Forelimb muscle (tissue), 1 donor: ENCODE measurements around the gene ZMYND10. TPM values are rescaled to one million over a fixed set of nuclear protein-coding genes. Genes with fewer than 3 reads are reported as not detected.
"Not testable (repeated sequence)": the region's sequence is repeated elsewhere in the genome, so short reads cannot be mapped to it uniquely, and the experiment has no call there.

Source experiments
- DNase-seq: peaks from one replicate; pipeline ENCODE4 v3.0.0-alpha.2; 2013; ENCODE audit warnings: low read depth
- polyA plus RNA-seq: library from polyadenylated mRNA; unstranded; fragments of 120-200 nt; gene quantifications from one replicate; pipeline ENCODE4 v1.2.1, GENCODE V29; 2013; ENCODE audit not compliant: insufficient read length

ZMYND10 gene
- polyA plus RNA-seq, 1 donor: 1.1 TPM

DNA sequence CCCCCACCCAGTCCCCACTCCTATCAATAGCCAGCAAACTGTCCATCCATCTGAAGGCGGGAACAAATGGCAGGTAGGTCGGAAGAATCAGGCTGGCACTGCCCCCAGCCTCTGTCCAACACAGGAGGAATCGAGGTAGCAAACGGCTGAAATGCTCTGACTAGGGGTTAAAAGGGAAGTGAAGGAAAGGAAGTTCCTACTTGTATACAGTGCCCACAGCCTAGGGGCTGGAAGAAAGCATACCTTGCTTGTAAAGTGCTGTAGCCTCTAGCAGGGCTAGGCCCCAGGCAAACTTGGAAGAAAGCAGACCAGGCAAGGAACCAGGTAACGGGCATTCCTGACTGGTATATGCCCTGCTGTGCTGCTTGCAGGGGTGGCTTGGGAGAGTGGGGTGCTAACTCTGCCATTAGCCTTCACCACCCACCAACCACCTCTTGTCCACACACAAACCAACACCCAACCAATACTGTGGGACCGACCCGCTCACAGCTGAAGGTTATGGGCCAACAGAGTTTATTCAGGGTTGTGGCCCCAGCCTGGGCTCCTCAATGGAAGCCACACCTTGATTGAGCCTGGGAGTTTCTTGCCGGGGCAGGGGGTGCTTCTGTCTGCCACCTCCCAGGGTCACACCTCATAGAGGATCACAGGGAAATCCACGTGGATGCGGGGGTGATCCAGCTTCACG is 19.9 kb downstream of the ZMYND10 start:
- DNase-seq: no peak

- no peak for DNase-seq
Measured at GRCh38 chr3:50325113-50325480, 20.4 kb downstream of the ZMYND10 start.

- no peak for DNase-seq
Measured at GRCh38 chr3:50324351-50325112, 21.0 kb downstream of the ZMYND10 start.

GRCh38 chr3:50323614-50324199 is 21.8 kb downstream of the ZMYND10 start:
- no peak for DNase-seq

GRCh38 chr3:50323092-50323600 is 22.4 kb downstream of the ZMYND10 start:
- no peak for DNase-seq

GRCh38 chr3:50322386-50323091 is 23.0 kb downstream of the ZMYND10 start, which contains the start of gene HYAL2:
Gene HYAL2, minus strand, starts transcription at chr3:50322745. Its CDS starts 2,256 bp downstream, at chr3:50320489.
- DNase-seq: no peak

DNA sequence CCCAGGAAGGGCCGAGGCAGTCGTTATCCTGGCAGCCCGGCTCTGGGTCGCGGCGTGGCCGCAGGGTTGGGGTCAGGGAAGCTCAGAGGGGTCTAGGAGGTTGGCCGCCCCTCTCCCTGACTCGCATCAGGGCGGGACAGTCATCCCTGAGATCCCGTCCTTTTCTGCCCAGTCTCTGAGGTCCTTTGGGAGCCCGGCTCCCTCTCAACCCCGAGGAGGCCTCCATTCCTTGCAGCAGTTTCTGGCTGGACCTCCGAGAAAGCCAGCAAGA is 23.5 kb downstream of the ZMYND10 start:
- DNase-seq: no peak

- DNase-seq: no peak
Measured at GRCh38 chr3:50321336-50322114, 24.0 kb downstream of the ZMYND10 start.

DNA sequence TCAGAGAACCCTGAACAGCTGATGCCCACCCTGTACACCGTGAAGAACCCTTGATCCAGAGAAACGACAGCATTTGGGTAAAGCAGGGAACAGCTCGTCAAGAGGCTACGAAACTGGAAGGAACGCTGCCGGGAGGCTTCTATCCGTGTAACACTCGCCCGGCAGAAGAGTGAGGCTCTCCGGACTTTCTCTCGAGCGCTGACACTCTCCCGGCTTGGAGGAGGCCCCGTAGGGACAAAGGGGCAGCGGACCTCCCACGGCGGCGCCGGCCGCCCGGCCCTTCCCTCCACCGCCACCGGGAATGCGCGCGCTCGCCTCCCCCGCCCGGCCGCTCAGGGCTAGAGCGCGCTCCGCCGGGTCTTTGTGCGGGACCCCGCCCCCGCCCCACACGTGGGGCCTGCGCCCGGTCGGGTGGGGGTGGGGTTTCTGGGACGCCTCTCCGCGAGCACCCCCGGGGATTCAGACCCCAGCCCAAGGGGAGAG is 24.6 kb downstream of the ZMYND10 start:
- DNase-seq: no peak

DNA sequence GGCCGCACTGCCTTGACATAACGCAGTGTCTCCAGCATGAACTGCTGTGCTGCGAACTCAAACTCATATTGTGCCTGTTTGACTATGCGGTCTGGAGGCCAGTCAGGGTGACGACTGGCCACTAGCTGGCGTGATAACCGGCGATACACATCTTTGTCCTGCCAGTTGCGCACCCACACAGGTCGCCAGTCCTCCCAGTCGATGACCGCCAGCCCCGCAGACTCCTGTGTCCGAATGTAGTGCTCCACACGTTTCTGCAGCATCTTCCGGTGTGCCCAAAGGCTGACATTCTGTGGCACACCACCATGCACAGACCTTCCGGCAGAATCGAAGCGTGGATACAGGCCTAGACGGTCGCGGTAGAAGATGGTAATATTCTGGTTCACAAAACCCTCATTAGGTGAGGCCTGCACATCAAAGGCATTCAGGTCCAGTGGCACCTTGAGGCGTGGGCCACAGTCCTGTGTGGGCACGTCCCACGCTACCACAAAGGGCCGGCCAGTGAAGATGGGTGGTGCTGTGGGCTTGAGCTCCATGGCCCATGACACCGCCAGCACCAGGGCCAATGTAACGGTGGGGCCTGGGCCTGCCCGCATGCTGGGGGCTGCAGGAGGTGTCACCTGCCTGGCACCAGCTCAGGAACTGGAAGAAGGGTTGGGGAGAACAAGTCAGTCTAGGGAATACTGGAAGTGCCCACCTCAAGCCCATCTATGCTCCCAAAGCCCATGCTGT is 25.5 kb downstream of the ZMYND10 start:
- no peak for DNase-seq

DNA sequence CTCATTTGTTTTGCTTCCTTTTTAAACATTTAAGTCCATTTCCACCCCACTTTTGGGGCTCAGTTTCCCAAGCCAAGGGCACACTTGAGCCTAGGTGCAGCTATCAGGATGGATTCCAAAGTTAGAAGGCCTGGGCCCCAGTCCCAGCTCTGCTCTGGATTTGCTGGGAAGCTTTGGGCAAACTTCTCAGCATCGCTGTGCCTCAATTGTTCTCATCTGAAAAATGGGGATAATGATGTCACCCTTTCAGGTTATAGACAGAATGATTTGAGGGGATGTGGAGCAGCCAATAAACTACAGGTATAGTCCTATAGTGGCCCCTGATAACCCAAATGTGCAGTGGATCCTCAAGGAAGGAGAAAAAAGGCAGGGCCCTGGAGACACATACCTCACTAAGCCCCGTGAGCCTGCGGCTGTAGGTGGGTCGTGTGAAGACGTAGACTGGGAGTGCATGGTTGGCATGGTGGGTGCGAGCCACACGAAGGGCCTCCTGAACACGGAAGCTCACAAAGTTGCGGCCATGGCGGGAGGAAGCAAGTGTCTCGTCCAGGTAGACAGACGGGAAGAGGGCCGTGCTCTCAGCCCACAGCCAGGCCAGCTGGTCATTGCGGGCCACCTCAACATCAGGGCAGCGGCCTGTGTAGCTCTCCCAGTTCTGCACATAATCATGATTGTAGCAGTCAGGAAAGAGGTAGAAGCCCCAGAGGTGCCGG is 26.2 kb downstream of the ZMYND10 start:
- no peak for DNase-seq

GRCh38 chr3:50318615-50319014 is 26.9 kb downstream of the ZMYND10 start:
- DNase-seq: no peak

DNA sequence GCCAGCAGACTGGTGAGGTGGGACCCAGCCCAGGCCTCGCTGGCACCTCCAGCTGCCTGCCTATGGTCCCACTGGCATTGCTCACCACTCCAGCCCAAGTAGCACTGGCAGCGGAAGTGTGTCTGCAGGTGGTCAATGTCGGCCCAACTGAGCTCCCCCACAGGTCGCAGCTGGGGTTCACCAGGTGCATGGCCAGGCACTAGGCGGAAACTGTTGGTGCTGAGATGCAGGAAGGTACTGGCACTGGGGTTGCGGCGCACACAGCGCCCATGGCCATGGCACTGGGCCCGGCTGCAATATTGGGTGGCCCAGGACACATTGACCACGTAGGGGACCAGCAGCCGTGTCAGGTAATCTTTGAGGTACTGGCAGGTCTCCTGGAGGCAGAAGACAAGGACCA is 27.4 kb downstream of the ZMYND10 start:
- DNase-seq: no peak

DNA sequence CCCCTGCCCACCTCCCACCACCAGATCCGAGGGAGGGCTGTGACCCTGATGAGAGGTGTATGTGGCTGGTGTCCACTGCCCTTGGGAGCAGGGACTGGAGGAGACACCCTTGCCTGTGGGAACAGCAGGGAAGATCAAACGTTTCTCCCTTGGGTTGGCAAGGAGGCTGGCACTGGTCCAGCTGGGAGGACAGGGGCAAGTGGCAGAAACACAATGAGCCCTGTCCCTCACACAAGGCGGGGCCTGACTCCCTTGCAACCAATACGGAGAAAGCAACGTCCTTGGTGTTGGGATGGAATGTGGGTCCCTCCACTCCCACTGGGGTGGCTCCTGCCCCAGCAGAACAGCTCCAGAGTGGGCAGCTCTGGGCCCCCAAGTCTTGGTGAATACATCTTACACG is 28.2 kb downstream of the ZMYND10 start:
- no peak for DNase-seq

DNA sequence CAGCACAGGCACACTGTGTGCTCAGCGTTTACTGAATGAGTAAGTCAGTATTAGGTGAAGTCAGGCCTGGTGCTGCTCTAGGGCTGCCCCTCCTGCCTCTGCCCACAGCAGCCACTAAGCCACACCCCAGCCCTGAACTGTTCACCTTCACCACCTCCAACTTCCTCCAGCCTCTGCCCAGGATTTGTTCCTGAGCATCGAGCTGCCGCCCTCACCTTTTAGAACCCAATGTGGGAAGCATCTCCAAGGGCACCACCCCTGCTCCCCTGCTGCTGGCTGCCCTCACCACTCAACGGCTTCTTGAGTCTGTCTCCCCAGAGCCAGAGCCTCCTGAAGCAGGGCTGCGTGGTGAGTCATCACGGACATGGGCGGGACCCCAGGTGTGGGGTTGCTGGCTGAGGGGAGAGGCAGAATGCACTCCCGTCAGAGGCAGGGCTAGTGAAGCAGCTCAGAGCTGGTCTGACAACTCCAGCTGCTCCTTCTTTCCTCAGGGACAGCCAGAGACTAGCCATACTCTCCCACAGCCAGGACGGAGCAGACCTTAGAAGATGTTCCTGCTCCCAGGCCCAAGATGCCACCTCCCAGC is 28.8 kb downstream of the ZMYND10 start:
- DNase-seq: no peak

- no peak for DNase-seq
Measured at GRCh38 chr3:50314816-50315215, 30.7 kb downstream of the ZMYND10 start.

DNA sequence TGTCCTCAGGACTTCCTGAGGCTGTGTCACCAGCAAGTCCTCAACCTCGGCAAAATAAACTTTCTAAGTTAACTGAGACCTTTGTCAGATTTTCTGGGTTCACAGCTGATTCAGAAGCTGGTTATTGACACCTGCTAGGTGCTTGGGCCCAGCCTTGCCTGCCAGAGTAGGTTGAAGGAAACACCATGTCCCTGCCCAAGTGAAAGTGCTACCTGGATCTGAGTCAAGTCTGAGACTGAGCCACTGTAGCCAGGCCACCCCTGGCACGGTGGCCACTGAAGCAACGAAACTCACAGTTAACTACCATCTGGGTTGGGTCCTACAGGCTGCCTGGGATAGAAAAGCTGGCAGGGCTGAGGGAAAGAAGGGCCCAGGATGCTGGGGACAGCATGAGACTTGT is 31.2 kb downstream of the ZMYND10 start:
- DNase-seq: no peak

- not testable (repeated sequence) for DNase-seq
Measured at GRCh38 chr3:50312041-50312440, 33.5 kb downstream of the ZMYND10 start.

- DNase-seq: no peak
Measured at GRCh38 chr3:50304601-50305000, 40.9 kb downstream of the ZMYND10 start.
